Measurements from ENCODE around the gene LUC7L.

Gene LUC7L

DNA sequence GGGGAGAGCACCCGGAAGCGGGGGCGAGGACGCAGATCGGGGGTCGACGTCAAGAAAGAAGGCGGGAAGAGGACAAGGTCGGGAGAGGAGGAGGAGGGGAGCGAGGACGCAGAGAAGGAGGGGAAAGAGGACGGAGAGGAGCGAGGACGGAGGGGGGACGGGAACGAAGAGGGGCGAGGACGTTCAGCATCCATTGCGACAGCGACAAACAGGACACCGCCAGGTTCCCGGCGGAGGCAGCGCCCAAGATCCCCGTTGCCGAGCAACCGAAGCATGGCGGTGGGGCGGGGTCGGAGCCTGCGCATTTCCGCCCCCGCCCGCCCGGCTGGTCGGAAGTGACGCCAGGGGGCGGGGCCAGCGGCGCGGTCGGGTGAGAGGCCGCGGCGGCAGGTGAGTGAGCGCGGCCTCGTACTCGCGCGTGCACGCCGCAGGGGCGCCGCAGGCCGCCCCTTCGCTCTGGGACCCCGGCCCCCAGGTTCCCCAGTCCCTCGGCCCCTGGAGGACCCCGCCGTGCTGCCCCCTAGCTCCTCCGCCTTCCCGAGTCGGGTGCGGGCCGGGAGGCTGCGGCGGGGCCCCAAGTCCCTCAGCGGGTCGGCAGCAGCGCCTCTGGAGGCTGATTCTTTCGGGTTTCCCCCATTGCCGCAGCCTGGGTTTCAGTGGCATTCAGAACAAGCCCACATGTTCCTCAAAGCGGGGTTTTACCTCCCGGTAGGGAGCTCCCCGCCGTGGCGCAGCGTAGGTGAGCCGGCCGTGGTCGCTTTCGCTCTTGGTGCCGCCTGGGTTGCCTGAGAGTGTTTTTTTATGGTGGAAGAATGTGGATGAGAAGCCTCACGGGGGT lies 5.4 kb upstream of the LUC7L start, which contains the start of gene FAM234A:
FAM234A (plus strand) TSS at position 354 of the 838 bp plus-strand sequence. CDS start 19,593 bp downstream, outside the sequence.
- TF ChIP-seq, protein P1, sequence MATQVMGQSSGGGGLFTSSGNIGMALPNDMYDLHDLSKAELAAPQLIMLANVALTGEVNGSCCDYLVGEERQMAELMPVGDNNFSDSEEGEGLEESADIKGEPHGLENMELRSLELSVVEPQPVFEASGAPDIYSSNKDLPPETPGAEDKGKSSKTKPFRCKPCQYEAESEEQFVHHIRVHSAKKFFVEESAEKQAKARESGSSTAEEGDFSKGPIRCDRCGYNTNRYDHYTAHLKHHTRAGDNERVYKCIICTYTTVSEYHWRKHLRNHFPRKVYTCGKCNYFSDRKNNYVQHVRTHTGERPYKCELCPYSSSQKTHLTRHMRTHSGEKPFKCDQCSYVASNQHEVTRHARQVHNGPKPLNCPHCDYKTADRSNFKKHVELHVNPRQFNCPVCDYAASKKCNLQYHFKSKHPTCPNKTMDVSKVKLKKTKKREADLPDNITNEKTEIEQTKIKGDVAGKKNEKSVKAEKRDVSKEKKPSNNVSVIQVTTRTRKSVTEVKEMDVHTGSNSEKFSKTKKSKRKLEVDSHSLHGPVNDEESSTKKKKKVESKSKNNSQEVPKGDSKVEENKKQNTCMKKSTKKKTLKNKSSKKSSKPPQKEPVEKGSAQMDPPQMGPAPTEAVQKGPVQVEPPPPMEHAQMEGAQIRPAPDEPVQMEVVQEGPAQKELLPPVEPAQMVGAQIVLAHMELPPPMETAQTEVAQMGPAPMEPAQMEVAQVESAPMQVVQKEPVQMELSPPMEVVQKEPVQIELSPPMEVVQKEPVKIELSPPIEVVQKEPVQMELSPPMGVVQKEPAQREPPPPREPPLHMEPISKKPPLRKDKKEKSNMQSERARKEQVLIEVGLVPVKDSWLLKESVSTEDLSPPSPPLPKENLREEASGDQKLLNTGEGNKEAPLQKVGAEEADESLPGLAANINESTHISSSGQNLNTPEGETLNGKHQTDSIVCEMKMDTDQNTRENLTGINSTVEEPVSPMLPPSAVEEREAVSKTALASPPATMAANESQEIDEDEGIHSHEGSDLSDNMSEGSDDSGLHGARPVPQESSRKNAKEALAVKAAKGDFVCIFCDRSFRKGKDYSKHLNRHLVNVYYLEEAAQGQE (IDR thresholded peaks at IDR 0.05; ENCODE audit: low read depth), result no peak
- TF ChIP-seq CREB1 (IDR thresholded peaks at IDR 0.05; ENCODE audit: low read depth) (peak; percentile 82), EGR1 (IDR thresholded peaks at IDR 0.05) (peak; percentile 86), YY1 (IDR thresholded peaks at IDR 0.05; ENCODE audit: low read depth) (peak; percentile 73), TEAD4 (IDR thresholded peaks at IDR 0.05) (no peak), RAD21 (IDR thresholded peaks at IDR 0.05; ENCODE audit: low read depth) (no peak), NFIC (IDR thresholded peaks at IDR 0.05) (no peak), CEBPB (IDR thresholded peaks at IDR 0.05) (0 out of 2 replicates have a peak, but pooled peaks have one; percentile 22), EP300 (IDR thresholded peaks at IDR 0.05; ENCODE audit: borderline replicate concordance) (no peak), TAF1 (IDR thresholded peaks at IDR 0.05; ENCODE audit: low read depth) (peak; percentile 35; the same call in 1 of the 2 replicates), FOXM1 (IDR thresholded peaks at IDR 0.05; ENCODE audit: borderline replicate concordance, low read depth) (no peak), TCF12 (IDR thresholded peaks at IDR 0.05; ENCODE audit: low read depth) (no peak), ZBTB7A (IDR thresholded peaks at IDR 0.05; ENCODE audit: low read depth) (peak; percentile 21; the same call in 1 of the 2 replicates)
- TF ChIP-seq, protein P2, sequence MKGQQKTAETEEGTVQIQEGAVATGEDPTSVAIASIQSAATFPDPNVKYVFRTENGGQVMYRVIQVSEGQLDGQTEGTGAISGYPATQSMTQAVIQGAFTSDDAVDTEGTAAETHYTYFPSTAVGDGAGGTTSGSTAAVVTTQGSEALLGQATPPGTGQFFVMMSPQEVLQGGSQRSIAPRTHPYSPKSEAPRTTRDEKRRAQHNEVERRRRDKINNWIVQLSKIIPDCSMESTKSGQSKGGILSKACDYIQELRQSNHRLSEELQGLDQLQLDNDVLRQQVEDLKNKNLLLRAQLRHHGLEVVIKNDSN (IDR thresholded peaks at IDR 0.05), result no peak
- TF ChIP-seq, protein P3, sequence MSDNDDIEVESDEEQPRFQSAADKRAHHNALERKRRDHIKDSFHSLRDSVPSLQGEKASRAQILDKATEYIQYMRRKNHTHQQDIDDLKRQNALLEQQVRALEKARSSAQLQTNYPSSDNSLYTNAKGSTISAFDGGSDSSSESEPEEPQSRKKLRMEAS (IDR thresholded peaks at IDR 0.05), result no peak; the same call in none of the 2 replicates

DNA sequence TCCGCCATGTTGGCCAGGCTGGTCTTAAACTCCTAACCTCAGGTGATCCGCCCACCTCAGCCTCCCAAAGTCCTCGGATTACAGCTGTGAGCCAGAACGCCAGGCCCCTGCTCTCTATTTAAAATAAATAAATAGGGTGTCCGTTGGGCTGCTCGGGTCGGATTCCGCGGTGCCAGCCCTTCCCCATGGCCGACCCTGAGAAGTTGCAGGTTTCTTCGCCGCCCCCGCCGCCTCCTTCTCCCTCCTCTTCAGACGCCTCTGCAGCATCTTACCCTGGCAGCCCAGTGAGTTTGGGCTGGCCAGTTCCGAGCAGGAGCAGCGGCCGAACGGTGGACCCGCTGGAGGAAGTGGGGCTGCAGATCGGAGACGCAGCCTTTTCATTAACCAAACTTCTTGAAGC lies 1.7 kb upstream of the LUC7L start:
- no peak for TF ChIP-seq TCF12 (IDR thresholded peaks at IDR 0.05; ENCODE audit: low read depth)
- TF ChIP-seq TEAD4 (IDR thresholded peaks at IDR 0.05), result no peak
- TF ChIP-seq, protein P2 (IDR thresholded peaks at IDR 0.05), result no peak
- TF ChIP-seq, protein P1 (IDR thresholded peaks at IDR 0.05; ENCODE audit: low read depth), result no peak

DNA sequence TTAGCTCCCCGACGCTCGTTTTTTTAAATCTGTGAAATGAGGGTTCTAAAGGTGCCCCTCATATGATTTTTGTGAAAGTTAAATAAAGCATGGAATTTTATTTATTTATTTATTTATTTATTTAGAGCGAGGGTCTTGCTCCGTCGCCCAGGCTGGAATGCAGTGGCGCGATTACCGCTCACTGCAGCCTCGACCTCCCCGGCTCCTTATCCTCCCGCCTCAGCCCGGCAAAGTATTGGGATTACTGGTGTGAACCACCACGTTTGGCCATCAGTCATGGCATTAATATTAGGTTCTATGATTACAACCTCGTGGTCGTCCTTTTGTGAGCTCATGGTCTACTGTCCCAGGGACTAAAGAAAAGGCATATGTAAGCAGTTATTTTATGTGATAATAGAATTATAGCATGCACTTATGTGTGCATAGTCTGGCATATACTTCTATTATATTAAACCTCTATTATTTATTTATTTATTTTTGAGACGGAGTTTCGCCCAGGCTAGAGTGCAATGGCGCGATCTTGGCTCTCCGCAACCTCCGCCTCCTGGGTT lies 557 bp upstream of the LUC7L start:
- TF ChIP-seq ZBTB7A (IDR thresholded peaks at IDR 0.05; ENCODE audit: low read depth) (no peak), EGR1 (IDR thresholded peaks at IDR 0.05) (no peak), FOXM1 (IDR thresholded peaks at IDR 0.05; ENCODE audit: borderline replicate concordance, low read depth) (no peak)

DNA sequence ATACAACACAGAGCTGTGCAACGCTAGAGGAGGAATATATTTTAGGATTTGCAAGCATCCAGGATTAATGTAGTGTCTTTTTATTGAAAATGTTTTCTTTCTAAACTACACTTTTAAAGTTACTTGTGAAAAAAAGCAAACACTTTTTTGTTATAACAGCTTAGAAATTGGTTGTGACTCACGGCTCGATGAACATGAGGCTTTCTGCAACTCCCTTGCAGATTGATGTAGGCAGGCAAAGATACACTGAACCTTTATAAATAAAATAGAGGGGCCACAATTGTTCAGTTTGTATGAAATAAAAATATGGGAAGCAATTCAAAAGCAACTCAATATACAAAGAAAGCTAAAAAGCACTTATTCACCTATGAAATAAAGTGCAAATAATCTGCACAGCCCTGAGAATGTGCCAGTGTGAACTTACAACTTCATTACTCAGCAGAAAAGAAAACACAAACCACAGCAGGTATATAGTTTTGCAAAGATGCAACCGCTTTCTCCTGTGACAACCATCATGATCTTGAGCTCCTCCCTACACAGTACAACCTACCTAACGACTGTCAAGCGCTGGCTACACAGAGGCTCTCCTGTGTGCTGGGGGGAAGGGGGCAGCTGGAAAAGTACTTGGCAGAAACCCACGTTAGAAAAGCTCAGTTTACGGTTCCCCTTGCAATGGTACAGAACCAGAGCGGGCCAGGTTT lies 948 bp downstream of the LUC7L start:
- TF ChIP-seq CREB1 (IDR thresholded peaks at IDR 0.05; ENCODE audit: low read depth), result no peak
- no peak for TF ChIP-seq TEAD4 (IDR thresholded peaks at IDR 0.05)
- TF ChIP-seq YY1 (IDR thresholded peaks at IDR 0.05; ENCODE audit: low read depth), result no peak
- TF ChIP-seq RAD21 (IDR thresholded peaks at IDR 0.05; ENCODE audit: low read depth), result no peak
- TF ChIP-seq TCF12 (IDR thresholded peaks at IDR 0.05; ENCODE audit: low read depth), result no peak
- TF ChIP-seq, protein P3 (IDR thresholded peaks at IDR 0.05), result no peak
- TF ChIP-seq EGR1 (IDR thresholded peaks at IDR 0.05), result no peak
- TF ChIP-seq, protein P1 (IDR thresholded peaks at IDR 0.05; ENCODE audit: low read depth), result no peak
- TF ChIP-seq NFIC (IDR thresholded peaks at IDR 0.05), result no peak
- no peak for TF ChIP-seq EP300 (IDR thresholded peaks at IDR 0.05; ENCODE audit: borderline replicate concordance)
- TF ChIP-seq, protein P2 (IDR thresholded peaks at IDR 0.05), result no peak
- TF ChIP-seq TAF1 (IDR thresholded peaks at IDR 0.05; ENCODE audit: low read depth), result no peak
- no peak for TF ChIP-seq CEBPB (IDR thresholded peaks at IDR 0.05)
- TF ChIP-seq FOXM1 (IDR thresholded peaks at IDR 0.05; ENCODE audit: borderline replicate concordance, low read depth), result no peak
- no peak for TF ChIP-seq ZBTB7A (IDR thresholded peaks at IDR 0.05; ENCODE audit: low read depth)
